Forelimb muscle (tissue), 1 donor: ENCODE results near the gene TCEAL5. TPM values are rescaled to one million over a fixed set of nuclear protein-coding genes. Genes with fewer than 3 reads are reported as not detected.
A peak's percentile ranks its signal among the peaks of the same experiment; 100 is the strongest.
"Not testable (repeated sequence)": the region's sequence is repeated elsewhere in the genome, so short reads cannot be mapped to it uniquely, and the experiment has no call there.

Experiments used
- DNase-seq: peaks from one replicate; pipeline ENCODE4 v3.0.0-alpha.2; 2013; ENCODE audit warnings: low read depth
- polyA plus RNA-seq: library from polyadenylated mRNA; unstranded; fragments of 120-200 nt; gene quantifications from one replicate; pipeline ENCODE4 v1.2.1, GENCODE V29; 2013; ENCODE audit not compliant: insufficient read length

Gene TCEAL5, protein sequence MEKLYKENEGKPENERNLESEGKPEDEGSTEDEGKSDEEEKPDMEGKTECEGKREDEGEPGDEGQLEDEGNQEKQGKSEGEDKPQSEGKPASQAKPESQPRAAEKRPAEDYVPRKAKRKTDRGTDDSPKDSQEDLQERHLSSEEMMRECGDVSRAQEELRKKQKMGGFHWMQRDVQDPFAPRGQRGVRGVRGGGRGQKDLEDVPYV
- polyA plus RNA-seq = 3.4 TPM

DNA sequence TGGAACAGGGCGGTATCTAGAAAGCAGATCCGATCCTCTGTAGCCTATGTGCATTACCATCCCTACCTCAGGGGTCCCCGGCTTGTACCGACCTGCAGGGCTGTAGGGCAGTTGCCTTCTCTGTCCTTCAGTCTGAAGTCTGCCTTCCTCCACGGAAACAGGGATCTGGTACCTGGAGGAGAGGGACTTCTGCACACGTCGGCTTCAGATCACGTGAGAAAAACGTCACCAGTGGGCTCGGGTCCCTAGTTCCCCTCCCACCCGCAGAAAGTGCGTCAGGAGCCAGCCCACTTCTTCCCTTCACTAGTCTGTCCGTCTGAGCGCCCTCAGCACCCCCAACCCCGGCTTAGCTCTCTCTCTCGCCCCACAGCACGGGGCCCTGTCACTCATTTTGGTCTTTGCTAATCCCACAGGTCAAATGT, at the start of gene TCEAL5:
TCEAL5 (minus strand) TSS at position 170 of the 422 bp plus-strand sequence. CDS start 2,187 bp downstream, outside the sequence.
- no peak for DNase-seq

DNA sequence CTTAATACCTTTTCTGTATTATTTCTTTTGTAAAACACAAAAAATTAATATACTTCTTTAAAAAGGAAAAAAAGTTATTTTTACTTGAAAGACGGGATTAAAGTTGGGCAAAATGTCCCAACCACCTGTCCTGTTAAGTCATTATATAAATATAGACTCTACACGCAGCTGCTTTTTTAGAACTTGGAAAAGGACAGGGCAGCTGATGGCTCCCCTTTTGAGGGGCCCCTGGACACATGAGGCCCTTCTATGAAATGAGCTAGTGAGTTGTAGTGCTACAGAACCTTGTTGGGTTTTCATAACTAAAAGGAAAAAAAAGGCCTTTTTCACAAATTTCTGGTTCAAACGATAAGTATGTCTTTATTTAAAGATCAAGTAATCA, 34.8 kb upstream of the TCEAL5 start:
- DNase-seq = no peak

DNA sequence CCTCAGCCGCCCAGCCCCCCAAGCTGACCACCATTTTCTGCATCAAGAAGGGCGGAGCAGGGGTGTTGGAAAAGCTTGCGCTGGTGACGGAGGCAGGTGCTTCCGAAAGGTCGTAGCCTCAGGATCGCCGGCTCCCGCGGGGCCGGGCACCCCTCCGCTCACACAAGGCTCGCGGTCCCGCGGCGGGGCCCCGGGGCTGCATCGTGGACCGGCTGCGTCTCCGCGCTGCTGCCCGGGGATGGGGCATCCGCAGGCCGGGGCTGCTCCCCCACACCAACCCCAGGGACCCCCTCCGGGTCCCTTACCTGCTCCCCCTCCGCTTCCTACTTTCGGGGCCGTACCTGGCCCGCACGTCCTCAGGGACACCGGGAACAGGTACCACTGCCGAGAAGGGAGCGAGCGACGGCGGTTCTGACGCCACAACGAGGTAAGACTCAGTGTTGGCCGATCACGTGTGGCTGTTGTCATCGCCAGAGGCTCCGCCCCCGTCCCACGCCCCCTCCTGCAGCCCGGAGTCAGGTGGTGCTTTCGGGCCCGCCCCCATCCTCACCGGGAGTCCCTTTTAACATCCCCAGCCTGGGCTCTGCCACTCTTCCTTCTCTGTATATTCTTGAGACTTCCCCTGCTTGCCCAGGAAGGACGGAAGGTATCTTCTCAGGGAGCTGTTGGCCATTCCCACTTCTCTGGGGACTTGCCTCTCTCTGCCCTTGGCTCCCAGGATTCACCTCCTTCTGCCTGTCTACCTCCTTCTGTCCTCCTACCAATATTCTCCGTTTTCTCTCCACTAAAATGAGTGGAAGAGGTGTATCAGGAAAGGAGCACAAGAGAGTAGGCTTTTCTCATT, 34.2 kb upstream of the TCEAL5 start, which contains the start of gene BEX2:
BEX2 (minus strand) TSS at position 436 of the 844 bp plus-strand sequence. CDS start 1,014 bp downstream, outside the sequence.
- DNase-seq = no peak

DNA sequence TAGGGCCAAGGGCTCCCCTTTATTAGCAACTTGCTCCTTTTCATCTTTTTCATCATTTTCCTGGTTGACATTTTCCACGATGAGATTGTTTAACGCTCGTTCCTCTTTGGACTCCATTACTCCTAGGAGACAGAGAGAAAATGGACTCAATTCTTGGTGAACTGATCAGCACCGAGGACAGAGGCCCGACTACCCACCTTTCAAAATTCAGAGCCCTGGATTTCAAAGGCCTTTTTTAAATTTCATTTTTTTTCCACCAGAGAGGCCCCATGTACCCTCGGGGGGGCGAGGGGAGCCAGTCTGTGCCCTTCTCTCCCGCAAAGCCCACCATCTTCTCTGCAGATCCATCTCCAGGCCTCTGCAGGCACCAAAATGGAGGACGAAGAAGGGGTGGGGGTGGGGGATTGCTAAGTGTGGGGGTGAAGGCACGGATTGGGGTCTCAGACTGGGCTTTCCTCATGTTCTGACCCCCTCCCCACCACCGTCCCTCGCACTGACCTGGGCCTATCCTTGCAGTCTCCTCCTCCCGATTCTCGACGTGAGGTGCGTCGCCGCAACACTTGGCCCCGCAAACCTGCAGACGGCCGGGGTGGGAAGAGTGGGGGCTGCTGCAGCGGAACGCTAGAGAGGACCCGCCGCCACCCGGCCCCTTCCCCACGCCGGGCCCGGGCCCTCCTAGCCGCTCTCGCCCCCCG, 33.5 kb upstream of the TCEAL5 start:
- DNase-seq = no peak

DNA sequence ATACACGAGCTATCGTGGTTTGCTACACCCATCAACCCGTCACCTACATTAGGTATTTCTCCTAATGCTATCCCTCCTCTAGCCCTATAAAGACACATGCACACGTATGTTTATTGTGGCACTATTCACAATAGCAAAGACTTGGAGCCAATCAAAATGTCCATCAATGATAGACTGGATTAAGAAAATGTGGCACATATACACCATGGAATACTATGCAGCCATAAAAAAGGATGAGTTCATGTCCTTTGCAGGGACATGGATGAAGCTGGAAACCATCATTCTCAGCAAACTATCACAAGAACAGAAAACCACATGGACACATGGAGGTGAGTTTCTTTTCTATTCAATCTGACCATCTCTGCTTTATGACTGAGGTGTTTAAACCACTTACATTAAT, 29.1 kb upstream of the TCEAL5 start:
- not testable (repeated sequence) for DNase-seq

DNA sequence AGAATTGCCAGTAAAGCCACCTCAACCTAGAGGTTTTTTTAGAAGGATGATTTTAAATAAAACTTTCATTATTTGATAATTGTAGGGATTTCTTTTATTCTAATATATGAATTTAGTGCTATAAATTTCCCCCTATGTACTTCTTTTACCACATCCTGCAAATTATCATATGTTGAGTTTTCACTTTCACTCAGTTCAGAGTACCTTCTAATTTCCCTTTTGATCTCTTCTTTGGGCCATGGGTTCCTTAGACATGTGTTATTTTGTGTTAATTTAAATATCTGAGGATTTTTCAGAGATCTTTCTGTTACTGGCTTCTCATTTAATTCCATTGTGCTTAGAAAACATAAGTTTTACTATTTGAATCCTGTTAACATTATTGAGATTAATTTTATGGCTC, 28.2 kb upstream of the TCEAL5 start:
- no peak for DNase-seq

DNA sequence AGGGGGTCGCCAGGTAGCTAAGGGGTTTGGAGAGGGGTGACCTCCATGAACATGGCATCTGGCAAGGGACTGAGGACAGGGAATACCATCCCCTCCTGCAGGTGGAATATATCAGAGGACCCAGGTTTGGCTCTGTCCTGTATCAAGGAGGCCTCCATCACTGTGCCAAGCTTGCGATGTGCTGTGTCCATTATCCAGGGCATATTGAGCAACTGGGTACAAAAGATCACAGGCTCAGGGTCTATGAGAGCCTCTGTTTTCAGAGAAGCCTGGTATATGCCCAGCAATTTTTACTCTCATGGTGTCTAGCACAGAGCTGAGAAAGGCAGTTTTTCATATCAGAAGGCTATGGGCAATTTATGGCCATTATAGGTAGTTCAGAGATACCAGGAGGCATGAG, 16.6 kb upstream of the TCEAL5 start:
- no peak for DNase-seq

DNA sequence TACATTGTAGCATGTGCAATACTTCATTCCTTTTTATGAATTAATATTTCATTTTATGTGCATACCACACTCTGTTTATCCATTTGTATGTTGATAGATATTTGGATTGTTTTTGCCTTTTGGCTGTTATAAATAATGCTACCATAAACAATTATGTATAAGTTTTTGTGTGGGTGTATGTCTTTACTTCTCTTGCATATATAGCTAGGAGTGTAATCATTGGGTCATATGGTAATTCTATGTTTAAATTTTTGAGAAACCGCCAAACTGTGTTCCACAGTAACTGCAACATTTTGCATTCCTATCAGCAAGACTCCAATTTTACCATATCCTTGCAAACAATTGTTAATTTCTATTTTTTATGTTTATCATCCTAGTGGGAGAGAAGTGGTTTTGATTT, 3.1 kb upstream of the TCEAL5 start:
- no peak for DNase-seq

DNA sequence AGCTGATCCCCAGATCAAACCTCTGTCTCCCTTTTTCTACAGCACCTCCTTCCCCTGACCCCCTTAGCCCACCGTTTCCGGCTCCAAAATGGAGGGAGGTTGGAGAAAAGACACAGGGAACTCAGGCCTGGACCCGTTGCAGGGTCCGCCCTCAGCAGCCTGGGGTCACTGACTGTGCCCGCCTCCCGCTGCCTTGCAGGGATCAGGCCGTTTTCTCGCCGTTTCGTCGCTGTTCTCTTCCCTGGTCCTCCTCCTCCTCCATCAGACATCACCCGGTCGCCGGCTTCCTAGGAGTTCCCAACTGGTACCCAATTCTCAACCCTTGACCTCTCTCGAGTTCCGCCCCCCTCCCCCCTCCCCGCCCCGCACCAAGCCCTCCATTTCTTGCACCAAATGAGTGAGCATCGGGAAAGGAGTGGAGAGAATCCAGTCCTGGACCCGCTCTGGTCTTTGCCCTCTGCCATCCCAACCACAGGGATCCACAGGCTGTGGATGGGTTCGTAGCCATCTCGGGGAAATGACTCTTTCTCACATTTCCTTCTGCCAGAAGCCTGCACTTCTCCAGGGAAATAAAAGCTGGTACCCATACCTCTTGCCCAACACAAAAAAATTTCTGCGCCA, 493 bp downstream of the TCEAL5 start:
- no peak for DNase-seq

DNA sequence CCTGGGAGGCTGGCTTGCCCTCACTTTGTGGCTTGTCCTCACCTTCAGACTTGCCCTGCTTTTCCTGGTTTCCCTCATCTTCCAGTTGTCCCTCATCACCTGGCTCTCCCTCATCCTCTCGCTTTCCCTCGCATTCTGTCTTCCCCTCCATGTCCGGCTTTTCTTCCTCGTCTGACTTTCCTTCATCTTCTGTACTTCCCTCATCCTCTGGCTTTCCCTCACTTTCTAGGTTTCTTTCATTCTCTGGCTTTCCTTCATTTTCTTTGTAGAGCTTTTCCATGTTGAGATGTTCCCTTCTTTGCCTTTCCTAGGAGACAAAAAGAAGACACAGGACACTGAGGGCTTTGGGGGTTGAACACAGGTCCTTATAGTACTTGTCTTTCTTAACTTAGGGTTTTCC, 2.3 kb downstream of the TCEAL5 start:
- DNase-seq = no peak

DNA sequence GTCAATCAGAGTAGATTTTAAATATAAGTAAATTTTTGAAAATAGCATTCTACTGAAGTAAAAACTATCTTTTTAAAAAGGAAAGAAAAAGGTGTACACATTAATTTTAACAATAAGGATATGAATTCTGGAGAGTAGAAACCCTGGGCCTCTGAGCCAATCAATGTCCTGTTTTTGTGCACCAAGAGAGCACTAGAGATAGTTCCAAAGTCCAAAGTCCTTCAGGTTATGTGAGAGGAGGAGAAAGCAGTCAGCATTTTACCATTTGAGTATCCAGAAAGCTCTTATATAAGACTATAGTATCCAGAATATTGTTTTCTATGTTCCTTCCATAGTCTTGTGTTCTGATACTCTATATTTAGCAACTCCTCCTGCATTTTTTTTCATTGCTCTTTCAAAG, 18.3 kb downstream of the TCEAL5 start:
- DNase-seq = no peak

DNA sequence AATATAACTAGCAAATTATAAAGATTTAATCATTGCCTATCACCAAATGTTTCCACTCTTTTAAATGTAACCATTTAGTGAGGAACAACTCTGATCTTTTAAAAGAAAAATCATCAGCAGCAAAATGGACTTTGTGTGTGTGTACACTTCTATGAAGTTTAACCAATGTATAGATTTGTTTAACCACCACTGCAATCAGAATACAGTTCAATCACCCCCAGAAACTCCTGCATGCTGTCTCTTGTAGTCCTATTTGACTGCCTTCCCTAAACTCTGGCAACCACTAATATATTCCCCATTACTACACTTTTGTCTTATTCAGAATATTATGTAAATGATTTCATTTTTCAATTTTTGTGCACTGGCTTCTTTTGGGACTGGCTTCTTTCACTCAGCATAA, 19.9 kb downstream of the TCEAL5 start:
- DNase-seq = no peak

DNA sequence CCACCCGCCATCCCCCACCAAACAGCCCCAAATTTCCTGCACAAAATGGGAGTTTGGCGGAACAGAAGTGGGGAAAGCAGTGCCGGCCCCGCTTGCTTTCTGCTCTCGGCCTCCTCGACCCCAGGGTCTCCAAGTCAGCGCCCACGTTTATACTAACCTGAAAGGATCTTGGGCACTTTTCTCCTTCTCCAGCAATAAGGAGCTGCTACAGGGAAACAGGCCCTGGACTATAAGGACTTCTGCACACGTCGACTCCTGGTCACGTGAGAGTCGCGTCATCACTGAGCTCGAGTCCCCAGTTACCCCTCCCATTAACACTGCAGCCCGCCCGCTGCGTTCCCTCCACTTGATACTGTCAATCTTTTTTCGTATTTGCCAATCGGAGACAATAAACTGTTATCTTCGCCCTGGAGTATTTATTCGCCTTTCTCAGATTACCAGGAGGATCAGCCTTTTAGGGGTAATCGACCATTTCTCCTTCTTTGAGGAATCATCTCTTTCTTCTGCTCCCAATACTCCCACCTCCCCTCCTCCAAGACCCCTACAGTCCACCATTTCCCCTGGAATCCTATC, 21.5 kb downstream of the TCEAL5 start, which contains the start of gene TCEAL8:
TCEAL8 (minus strand) TSS at position 235 of the 573 bp plus-strand sequence. CDS start 1,176 bp downstream, outside the sequence.
- DNase-seq = peak; percentile 83

DNA sequence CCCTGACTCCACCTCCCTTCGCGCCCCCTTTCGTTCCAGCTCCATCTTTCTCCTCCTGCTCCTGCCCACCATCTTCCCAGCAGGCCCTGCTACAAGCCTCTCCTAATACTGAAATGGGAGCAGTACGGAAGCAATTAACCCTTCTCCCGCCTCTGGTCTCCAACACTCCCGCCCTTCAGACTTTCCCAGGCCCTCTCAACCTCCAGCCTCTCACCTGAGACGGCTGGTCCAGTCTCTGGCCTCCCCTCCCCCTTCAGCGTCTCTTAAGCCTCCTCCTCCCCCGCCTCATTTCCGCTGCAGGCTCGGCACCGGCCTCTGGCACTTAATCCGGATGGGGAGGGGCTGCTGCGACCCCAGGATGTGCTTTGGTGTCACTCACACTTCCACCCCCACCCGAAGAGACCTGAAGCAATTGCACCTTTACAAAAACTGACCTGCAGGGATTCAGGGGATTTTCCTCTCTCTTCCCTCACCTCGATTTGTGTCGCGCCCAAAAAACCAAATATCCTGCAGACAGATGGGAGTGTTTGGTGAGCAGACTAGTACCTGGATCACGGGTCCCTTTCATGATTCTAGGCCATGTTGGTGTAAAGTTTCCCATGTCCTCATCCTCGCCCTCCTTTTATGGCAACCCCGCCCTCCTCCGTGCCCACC, 22.3 kb downstream of the TCEAL5 start:
- no peak for DNase-seq

DNA sequence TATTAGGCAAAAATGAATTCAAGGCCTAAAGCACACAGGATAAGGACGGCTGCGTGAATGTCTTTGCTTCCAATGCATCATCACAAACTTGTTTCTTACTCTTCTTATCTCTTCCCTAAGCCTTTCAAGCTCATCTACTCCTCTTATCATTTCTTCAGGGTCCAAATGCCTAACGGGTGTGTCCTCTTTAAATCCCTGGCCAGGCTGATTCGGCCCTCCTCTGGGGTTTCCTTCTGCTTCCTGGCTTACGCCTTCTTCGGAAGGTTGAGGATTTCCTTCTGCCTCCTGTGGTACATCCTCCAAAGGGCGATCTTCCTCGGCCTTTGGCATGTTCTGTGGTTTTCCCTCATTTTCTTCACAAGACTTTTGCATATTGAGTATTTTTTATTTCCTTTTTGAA, 22.9 kb downstream of the TCEAL5 start:
- DNase-seq = no peak

DNA sequence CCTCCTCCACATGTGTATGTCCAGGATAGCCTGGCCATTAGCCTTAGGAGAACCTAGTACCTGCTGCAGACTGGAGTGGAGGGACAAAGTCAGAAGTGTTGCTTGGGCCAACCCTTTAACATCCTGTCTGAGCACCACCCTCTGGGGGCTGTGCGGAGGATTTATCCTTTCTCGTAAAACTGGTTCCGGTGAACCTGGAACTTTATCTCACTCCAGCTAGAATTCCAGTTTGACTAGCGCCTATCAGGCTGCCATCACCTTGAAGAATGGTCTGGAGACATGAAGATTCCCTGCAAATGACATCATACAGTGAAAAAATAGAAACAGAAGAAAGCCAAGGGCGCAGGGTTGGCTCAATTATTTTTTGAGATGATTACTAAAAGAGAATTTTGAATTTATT, 25.6 kb downstream of the TCEAL5 start:
- DNase-seq = no peak

DNA sequence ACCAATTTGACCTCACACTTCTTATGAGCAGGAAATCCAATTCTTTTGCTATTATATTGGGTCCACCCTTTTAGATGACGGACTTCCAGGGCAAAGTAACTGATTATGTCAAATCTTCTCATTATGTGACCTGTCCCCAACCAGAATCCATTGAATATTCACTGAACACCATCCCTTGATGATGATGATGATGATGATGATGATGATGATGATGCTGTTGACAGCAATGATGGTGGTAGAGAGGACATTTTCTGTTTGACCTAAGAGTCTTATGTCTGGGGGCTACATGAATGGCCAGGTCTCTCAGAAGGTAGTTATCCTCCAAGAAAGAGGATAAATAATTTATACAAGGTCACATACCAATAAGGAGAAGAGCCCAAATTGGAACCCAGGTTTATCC, 26.7 kb downstream of the TCEAL5 start:
- no peak for DNase-seq

DNA sequence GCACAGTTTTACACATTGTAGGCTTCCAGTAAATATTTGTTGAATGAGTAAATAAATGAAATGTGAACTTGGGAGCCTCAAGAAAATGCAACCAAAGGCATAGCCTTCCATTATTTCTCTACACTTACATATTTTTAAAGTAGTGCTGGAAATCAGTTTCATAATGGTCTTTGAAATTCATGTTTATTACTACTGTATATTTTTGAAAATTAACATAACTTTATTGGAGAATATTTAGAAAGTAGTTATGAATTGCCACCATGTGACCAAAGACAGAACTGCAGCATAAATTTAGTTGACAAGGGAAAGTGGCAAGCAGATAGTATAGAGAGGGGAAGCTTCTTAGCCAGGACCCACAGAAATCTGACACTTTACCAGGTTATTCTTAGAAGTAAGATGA, 28.0 kb downstream of the TCEAL5 start:
- no peak for DNase-seq

DNA sequence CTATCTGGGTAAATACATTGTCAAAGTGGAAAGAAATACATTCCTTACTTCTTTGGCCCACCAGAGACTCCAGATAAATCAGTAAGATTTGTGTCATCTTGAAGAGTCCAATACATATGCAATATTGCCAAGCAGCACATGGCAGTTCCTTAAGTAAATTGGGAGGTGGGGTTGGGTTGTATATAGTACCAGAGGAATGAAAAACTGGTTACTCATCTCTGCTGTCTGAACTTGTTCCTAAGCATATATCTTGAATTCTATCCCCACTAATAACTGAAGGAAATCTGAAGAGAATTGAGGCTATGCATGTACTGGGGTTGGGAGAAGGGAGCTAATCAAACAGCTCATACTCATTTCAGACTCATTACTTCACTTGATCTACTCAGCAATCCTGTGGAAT, 36.4 kb downstream of the TCEAL5 start:
- no peak for DNase-seq

DNA sequence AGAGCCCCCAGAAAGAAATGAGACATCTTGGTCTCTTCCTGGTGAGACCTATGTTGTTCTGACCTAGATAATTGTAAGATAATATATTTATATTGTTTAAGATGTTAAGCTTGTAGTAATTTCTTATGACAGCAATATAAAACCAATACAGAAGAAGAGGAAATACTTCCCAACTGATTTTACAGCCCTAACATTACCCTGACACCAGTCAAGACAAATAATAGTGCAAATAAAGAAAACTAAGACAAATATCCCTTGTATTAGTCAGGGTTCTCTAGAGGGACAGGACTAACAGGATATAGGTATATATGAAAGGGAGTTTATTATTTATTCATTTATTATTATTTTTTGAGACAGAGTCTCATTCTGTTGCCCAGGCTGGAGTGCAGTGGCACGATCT, 40.3 kb downstream of the TCEAL5 start:
- no peak for DNase-seq

DNA sequence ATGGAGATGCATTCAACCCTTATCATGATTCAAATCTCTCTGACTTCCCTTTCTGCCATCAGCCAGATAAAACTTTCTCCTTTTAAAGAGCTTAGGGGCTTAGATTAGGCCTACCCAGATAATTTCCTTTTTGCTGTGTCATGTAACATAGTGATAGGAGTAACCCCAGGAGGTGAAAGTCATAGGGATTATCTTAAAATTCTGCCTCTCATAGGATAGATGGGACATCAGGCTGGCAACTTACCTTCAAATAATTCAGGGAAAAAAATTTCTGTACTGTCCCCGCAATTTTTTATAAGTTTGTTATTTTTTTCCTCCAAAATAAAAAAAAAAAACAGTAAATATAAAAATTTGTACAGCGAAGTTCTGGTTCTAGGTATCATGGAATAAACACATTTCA, 40.9 kb downstream of the TCEAL5 start:
- not testable (repeated sequence) for DNase-seq
